Liver (tissue), 3 donors: ENCODE data around the gene PLCD1.

Source experiments
- GABPA ChIP-seq, 2 donors: IDR thresholded peaks in 1 of 2; conservative IDR thresholded peaks in 1 of 2; 2 replicates each; pipeline ENCODE4 v1.6.1; 2016; ENCODE audit warnings: antibody characterized with exemption in 2 of 2, mild to moderate bottlenecking in 1 of 2, moderate library complexity in 1 of 2
- JUND ChIP-seq, 2 donors: IDR thresholded peaks; 2 replicates each; pipeline ENCODE4 v1.6.1; 2016; ENCODE audit warnings: antibody characterized with exemption in 2 of 2
- RAD21 ChIP-seq, 2 donors: IDR thresholded peaks; 2 replicates each; pipeline ENCODE4 v1.6.1; 2016; ENCODE audit warnings: antibody characterized with exemption in 2 of 2, mild to moderate bottlenecking in 2 of 2
- TAF1 ChIP-seq: conservative IDR thresholded peaks from 2 replicates; pipeline ENCODE4 v1.6.1; 2016; ENCODE audit warnings: antibody characterized with exemption, mild to moderate bottlenecking
- YY1 ChIP-seq: IDR thresholded peaks from 2 replicates; pipeline ENCODE4 v1.6.1; 2016; ENCODE audit warnings: antibody characterized with exemption, mild to moderate bottlenecking
- TF ChIP-seq, protein P1 (sequence below): IDR thresholded peaks from 2 replicates; pipeline ENCODE4 v1.6.1; 2016; ENCODE audit warnings: antibody characterized with exemption, mild to moderate bottlenecking
- TF ChIP-seq, protein P2 (sequence below): fragments of 150-350 bp; IDR thresholded peaks from 2 replicates; pipeline ENCODE4 v1.5.1; 2017; ENCODE audit warnings: improper control_type of control experiment, low read depth, low read length; ENCODE audit not compliant: missing input control
- TF ChIP-seq, protein P3 (sequence below): IDR thresholded peaks from 2 replicates; pipeline ENCODE4 v1.6.1; 2016; ENCODE audit warnings: antibody characterized with exemption
- donor health status: healthy.
- donor health status: healthy.

DNA sequence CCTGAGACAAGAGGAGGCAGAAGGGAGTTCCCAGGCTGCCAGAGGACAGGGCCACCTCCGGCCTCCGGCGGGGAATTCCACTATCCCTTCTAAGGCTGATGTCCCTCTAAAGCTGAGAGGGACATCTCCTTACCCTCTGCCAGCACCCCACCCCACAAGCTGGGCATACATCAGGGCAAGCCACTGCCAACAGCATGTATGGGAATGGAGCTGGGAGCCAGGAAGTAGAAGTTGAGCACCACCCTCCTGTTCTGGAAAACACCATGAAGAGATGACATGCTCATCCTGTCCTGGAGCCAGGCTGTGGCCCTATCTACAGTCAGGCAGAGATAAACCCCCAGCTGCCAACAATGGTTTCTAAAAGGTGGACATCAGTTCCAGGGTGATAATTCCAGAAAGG lies 7.1 kb downstream of the PLCD1 start:
- TF ChIP-seq, protein P1, sequence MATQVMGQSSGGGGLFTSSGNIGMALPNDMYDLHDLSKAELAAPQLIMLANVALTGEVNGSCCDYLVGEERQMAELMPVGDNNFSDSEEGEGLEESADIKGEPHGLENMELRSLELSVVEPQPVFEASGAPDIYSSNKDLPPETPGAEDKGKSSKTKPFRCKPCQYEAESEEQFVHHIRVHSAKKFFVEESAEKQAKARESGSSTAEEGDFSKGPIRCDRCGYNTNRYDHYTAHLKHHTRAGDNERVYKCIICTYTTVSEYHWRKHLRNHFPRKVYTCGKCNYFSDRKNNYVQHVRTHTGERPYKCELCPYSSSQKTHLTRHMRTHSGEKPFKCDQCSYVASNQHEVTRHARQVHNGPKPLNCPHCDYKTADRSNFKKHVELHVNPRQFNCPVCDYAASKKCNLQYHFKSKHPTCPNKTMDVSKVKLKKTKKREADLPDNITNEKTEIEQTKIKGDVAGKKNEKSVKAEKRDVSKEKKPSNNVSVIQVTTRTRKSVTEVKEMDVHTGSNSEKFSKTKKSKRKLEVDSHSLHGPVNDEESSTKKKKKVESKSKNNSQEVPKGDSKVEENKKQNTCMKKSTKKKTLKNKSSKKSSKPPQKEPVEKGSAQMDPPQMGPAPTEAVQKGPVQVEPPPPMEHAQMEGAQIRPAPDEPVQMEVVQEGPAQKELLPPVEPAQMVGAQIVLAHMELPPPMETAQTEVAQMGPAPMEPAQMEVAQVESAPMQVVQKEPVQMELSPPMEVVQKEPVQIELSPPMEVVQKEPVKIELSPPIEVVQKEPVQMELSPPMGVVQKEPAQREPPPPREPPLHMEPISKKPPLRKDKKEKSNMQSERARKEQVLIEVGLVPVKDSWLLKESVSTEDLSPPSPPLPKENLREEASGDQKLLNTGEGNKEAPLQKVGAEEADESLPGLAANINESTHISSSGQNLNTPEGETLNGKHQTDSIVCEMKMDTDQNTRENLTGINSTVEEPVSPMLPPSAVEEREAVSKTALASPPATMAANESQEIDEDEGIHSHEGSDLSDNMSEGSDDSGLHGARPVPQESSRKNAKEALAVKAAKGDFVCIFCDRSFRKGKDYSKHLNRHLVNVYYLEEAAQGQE = no peak
- TF ChIP-seq, protein P2, sequence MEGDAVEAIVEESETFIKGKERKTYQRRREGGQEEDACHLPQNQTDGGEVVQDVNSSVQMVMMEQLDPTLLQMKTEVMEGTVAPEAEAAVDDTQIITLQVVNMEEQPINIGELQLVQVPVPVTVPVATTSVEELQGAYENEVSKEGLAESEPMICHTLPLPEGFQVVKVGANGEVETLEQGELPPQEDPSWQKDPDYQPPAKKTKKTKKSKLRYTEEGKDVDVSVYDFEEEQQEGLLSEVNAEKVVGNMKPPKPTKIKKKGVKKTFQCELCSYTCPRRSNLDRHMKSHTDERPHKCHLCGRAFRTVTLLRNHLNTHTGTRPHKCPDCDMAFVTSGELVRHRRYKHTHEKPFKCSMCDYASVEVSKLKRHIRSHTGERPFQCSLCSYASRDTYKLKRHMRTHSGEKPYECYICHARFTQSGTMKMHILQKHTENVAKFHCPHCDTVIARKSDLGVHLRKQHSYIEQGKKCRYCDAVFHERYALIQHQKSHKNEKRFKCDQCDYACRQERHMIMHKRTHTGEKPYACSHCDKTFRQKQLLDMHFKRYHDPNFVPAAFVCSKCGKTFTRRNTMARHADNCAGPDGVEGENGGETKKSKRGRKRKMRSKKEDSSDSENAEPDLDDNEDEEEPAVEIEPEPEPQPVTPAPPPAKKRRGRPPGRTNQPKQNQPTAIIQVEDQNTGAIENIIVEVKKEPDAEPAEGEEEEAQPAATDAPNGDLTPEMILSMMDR = no peak
- no peak for TF ChIP-seq TAF1
- TF ChIP-seq GABPA (IDR thresholded peaks at IDR 0.05 in 1 of 2, conservative IDR thresholded peaks at IDR 0.05 in 1 of 2) = no peak
- TF ChIP-seq RAD21 (IDR thresholded peaks at IDR 0.05) = no peak
- TF ChIP-seq, protein P3, sequence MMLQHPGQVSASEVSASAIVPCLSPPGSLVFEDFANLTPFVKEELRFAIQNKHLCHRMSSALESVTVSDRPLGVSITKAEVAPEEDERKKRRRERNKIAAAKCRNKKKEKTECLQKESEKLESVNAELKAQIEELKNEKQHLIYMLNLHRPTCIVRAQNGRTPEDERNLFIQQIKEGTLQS = no peak
- no peak for TF ChIP-seq YY1
- no peak for TF ChIP-seq JUND (IDR thresholded peaks at IDR 0.05)
